ENCODE measurements around the gene PCSK6. TPM values are rescaled to one million over a fixed set of nuclear protein-coding genes. Genes with fewer than 3 reads are reported as not detected.

Gene PCSK6
- total and polyA plus RNA-seq, 3 experiments from 2014 or later: 0.74 to 1.7 (median 0.95) TPM

DNA sequence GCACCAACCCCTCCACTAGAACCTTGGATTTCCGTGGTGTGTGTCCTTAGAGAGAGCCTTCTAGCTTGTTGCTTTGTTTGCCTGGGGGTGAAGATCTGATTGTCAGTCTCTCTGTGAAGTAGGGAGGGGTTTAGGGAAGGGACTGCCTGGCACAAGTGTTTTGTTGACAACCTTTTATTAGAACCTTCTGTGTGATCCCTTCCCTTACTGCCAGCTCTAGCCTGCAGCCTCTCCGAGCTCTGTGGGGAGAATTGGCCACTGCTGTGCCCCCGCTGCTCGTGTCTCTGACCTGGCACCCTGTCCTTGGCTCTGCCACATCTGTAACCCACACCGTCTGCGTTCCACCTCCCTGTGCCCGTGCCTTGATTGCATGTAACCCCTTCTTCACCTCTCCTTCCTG, 30.9 kb upstream of the PCSK6 start:
- no peak overlapping the region for H3K4me3 Mint-ChIP-seq
- no peaks in the 10 kb centered on the region for H3K36me3 Mint-ChIP-seq
- H3K27ac Mint-ChIP-seq: no peak overlapping the region
- no peak overlapping the region for H3K4me3 ChIP-seq (ENCODE audit: low read length)
- ChIA-PET CTCF (no interaction called here), POLR2A (no interaction called here)
- no peaks in the 10 kb centered on the region for H3K36me3 ChIP-seq (ENCODE audit: insufficient read depth, low read length)
- H3K27ac ChIP-seq (ENCODE audit: low read depth, low read length): no peak overlapping the region
- DNase-seq: no peak
- H3K27me3 ChIP-seq (ENCODE audit: insufficient read depth, low read length, poor library complexity, severe bottlenecking): peaks cover 5% of the 10 kb centered on the region
- no peaks in the 10 kb centered on the region for H3K9me3 ChIP-seq (ENCODE audit: low read length)
- no peaks in the 10 kb centered on the region for H3K4me1 ChIP-seq (ENCODE audit: insufficient read depth, low read length)
- peaks cover 4 to 5% (median 4%) of the 10 kb centered on the region in 3 donors for H3K4me1 Mint-ChIP-seq
- H3K9me3 Mint-ChIP-seq: peaks cover 32 to 43% (median 35%) of the 10 kb centered on the region in 5 donors
- H3K27me3 Mint-ChIP-seq: peaks cover 5 to 41% of the 10 kb centered on the region in 2 donors

DNA sequence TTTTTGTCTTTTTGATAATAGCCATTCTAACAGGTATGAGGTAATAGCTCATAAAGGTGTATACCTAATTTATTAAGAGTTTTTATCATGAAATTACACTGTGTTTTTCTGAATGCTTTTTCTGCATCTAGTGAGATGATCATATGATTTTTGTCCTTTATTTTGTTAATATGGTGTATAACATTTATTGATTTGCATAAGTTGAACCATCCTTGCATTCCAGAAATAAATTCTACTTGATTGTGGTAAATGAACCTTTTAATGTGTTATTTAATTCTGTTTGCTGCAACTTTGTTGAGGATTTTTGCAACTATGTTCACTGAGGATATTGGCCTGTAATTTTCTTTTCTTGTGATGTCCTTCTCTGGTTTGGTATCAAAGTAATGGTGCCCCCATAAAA, 28.0 kb upstream of the PCSK6 start:
- no peak overlapping the region for H3K4me3 ChIP-seq (ENCODE audit: low read length)
- H3K27ac ChIP-seq (ENCODE audit: low read depth, low read length): no peak overlapping the region
- Mint-ChIP-seq H3K36me3 (no peaks in the 10 kb centered on the region), H3K4me1 (peaks cover 4 to 5% (median 4%) of the 10 kb centered on the region in 3 donors), H3K4me3 (no peak overlapping the region), H3K27ac (no peak overlapping the region), H3K9me3 (peaks cover 33 to 46% (median 41%) of the 10 kb centered on the region in 5 donors), H3K27me3 (peaks cover 2 to 28% of the 10 kb centered on the region in 2 donors)
- no peaks in the 10 kb centered on the region for H3K4me1 ChIP-seq (ENCODE audit: insufficient read depth, low read length)
- H3K9me3 ChIP-seq (ENCODE audit: low read length): no peaks in the 10 kb centered on the region
- H3K36me3 ChIP-seq (ENCODE audit: insufficient read depth, low read length): no peaks in the 10 kb centered on the region
- peaks cover 5% of the 10 kb centered on the region for H3K27me3 ChIP-seq (ENCODE audit: insufficient read depth, low read length, poor library complexity, severe bottlenecking)
- CTCF ChIA-PET: no interaction called here
- no peak for DNase-seq
- POLR2A ChIA-PET: no interaction called here

DNA sequence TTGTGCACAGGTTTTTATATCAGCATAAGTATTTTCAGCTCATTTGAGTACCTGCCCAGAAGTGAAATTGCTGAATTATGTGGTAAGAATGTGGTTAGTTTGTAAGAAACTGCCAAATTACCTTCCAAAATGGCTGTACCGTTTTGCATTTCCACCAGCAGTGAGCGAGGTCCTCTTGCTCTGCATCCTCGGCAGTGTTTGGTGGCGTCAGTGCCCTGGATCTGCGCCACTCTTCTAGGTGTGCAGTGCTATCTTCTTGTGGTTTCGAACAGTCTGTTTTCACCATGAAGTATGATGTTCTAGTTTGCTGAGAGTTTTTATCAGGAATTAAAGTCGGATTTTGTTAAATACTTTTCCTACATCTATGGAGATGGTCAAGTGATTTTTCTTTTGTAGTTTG, 24.8 kb upstream of the PCSK6 start:
- no peak overlapping the region for H3K27ac ChIP-seq (ENCODE audit: low read depth, low read length)
- Mint-ChIP-seq H3K27ac (no peak overlapping the region), H3K9me3 (peaks cover 29 to 40% (median 37%) of the 10 kb centered on the region in 5 donors), H3K4me3 (no peak overlapping the region), H3K27me3 (peaks cover 4 to 17% of the 10 kb centered on the region in 2 donors), H3K36me3 (no peaks in the 10 kb centered on the region), H3K4me1 (no peaks in the 10 kb centered on the region)
- H3K4me1 ChIP-seq (ENCODE audit: insufficient read depth, low read length): no peaks in the 10 kb centered on the region
- H3K4me3 ChIP-seq (ENCODE audit: low read length): no peak overlapping the region
- ChIA-PET POLR2A (no interaction called here), CTCF (no interaction called here)
- no peaks in the 10 kb centered on the region for H3K9me3 ChIP-seq (ENCODE audit: low read length)
- no peaks in the 10 kb centered on the region for H3K36me3 ChIP-seq (ENCODE audit: insufficient read depth, low read length)
- no peak for DNase-seq
- H3K27me3 ChIP-seq (ENCODE audit: insufficient read depth, low read length, poor library complexity, severe bottlenecking): no peaks in the 10 kb centered on the region

DNA sequence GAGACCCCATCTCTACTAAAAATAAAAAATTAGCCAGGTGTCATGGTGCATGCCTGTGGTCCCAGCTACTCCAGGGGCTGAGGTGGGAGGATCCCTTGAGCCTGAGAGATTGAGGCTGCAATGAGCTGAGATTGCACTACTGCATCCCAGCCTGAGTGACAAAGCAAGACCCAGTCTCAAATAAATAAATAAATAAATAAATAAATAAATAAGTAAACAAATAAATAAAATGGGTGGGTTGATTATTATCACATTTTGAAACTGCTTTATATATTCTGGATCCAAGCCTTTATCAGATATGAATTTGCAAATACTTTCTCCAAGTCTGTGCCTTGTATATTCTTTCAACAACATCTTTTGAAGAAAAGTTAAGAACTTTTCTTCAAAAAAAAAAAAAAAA, 22.2 kb upstream of the PCSK6 start:
- no peaks in the 10 kb centered on the region for H3K4me1 ChIP-seq (ENCODE audit: insufficient read depth, low read length)
- no peak for DNase-seq
- H3K4me3 Mint-ChIP-seq: no peak overlapping the region
- no peak overlapping the region for H3K27ac Mint-ChIP-seq
- peaks cover 3 to 17% of the 10 kb centered on the region in 2 donors for H3K27me3 Mint-ChIP-seq
- H3K27ac ChIP-seq (ENCODE audit: low read depth, low read length): no peak overlapping the region
- no peaks in the 10 kb centered on the region for H3K36me3 ChIP-seq (ENCODE audit: insufficient read depth, low read length)
- CTCF ChIA-PET: no interaction called here
- H3K9me3 ChIP-seq (ENCODE audit: low read length): no peaks in the 10 kb centered on the region
- no peaks in the 10 kb centered on the region for H3K36me3 Mint-ChIP-seq
- peaks cover 11 to 20% (median 16%) of the 10 kb centered on the region in 5 donors for H3K9me3 Mint-ChIP-seq
- H3K4me3 ChIP-seq (ENCODE audit: low read length): no peak overlapping the region
- POLR2A ChIA-PET: no interaction called here
- H3K4me1 Mint-ChIP-seq: no peaks in the 10 kb centered on the region
- no peaks in the 10 kb centered on the region for H3K27me3 ChIP-seq (ENCODE audit: insufficient read depth, low read length, poor library complexity, severe bottlenecking)

DNA sequence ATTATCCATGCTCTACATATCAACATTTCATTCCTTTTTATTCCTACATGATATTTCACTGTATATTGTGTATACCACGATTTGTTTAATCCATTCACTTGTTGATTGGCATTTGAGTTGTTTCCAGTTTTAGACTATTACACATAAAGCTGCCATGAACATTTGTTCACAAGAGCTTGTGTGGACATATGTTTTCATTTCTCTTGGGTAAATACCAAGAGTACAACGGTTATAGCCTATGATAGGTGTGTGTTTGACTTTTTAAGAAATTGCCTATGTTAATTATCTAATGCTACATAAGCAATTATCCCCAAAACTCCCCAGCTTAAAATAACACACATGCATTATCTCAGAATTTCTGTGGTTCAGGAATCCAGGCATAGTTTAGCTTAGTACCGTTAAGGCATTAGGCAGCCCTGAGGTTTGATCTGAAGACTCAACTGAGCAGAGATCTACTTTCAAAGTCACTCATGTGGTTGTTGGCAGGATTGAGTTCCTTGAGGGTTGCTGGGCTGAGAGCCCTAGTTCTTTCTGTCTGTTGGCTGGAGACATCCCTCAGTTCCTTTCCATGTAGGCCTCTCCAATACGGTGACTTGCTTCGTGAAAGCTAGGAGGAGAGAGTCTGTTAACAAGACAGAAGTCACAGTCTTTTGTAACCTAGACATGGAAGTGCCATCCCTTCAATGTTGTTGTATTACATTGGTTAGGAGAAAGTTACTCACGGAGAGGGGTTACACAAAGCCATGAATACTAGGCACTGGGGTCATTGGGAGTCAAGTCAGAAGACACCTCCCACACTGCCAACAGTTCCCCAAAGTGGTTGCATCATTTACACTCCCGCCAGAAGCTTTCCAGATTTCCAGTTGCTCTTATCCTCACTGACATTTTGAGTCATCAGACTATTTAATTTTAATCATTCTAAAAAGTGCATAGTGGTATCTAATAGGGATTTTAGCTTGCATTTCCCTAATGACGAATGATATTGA, 21.0 kb upstream of the PCSK6 start:
- Mint-ChIP-seq H3K4me3 (no peak overlapping the region), H3K27me3 (peaks cover 5 to 21% of the 10 kb centered on the region in 2 donors), H3K27ac (peak overlapping the region in 1 of 8 donors; percentile 31), H3K9me3 (peaks cover 2 to 8% (median 5%) of the 10 kb centered on the region in 5 donors), H3K36me3 (no peaks in the 10 kb centered on the region), H3K4me1 (no peaks in the 10 kb centered on the region)
- Histone ChIP-seq H3K27me3 (ENCODE audit: insufficient read depth, low read length, poor library complexity, severe bottlenecking) (no peaks in the 10 kb centered on the region), H3K9me3 (ENCODE audit: low read length) (no peaks in the 10 kb centered on the region), H3K4me3 (ENCODE audit: low read length) (no peak overlapping the region), H3K36me3 (ENCODE audit: insufficient read depth, low read length) (no peaks in the 10 kb centered on the region), H3K4me1 (ENCODE audit: insufficient read depth, low read length) (no peaks in the 10 kb centered on the region), H3K27ac (ENCODE audit: low read depth, low read length) (no peak overlapping the region)
- ChIA-PET CTCF (no interaction called here), POLR2A (no interaction called here)
- DNase-seq: no peak

DNA sequence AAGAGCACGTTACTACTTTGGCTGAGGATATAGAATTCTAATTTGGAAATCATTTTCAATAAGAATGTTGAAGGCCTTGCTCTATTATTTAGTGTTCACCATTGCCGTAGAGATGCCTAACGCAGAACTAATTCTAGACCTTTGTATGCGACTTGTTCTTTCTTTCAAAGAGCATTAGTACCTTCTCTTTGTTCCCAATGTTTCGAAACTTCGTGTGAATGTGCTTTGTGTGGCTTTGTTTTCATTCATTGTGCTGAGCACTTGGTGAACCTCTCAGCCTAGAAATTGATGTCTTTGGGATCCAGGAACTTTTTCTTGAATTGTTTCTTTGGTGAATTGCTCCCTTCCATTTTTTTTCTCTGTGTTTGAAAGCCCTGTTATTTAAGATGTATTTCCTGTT, 19.8 kb upstream of the PCSK6 start:
- no peaks in the 10 kb centered on the region for H3K9me3 ChIP-seq (ENCODE audit: low read length)
- no peak overlapping the region for H3K4me3 Mint-ChIP-seq
- no peaks in the 10 kb centered on the region for H3K36me3 ChIP-seq (ENCODE audit: insufficient read depth, low read length)
- H3K27me3 Mint-ChIP-seq: peaks cover 6 to 26% of the 10 kb centered on the region in 2 donors
- DNase-seq: no peak
- H3K27ac Mint-ChIP-seq: no peak overlapping the region
- no peak overlapping the region for H3K27ac ChIP-seq (ENCODE audit: low read depth, low read length)
- ChIA-PET POLR2A (no interaction called here), CTCF (no interaction called here)
- H3K4me1 Mint-ChIP-seq: no peaks in the 10 kb centered on the region
- peaks cover 0 to 2% (median 0%) of the 10 kb centered on the region in 5 donors for H3K9me3 Mint-ChIP-seq
- no peak overlapping the region for H3K4me3 ChIP-seq (ENCODE audit: low read length)
- no peaks in the 10 kb centered on the region for H3K36me3 Mint-ChIP-seq
- no peaks in the 10 kb centered on the region for H3K27me3 ChIP-seq (ENCODE audit: insufficient read depth, low read length, poor library complexity, severe bottlenecking)
- H3K4me1 ChIP-seq (ENCODE audit: insufficient read depth, low read length): no peaks in the 10 kb centered on the region

DNA sequence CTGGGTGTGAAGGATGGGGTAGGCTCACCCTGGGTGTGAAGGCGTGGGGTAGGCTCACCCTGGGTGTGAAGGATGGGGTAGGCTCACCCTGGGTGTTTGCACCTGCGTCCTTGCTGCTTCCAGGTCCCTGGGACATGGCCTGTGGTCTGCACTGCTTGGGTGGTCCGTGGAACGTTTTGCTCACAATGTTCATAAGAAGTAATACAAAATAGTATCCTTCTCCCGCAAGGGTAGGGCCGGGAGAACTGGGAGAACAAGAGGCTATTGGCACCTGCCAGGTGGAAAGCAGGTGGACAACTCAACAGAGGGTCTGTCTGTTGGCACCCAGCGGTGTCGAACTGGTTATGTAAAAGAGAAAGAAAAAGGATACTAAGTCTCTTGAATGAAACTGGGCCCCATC, 17.0 kb upstream of the PCSK6 start:
- Mint-ChIP-seq H3K27ac (no peak overlapping the region), H3K27me3 (peaks cover 9 to 34% of the 10 kb centered on the region in 2 donors), H3K9me3 (no peaks in the 10 kb centered on the region), H3K4me3 (no peak overlapping the region), H3K4me1 (peaks cover 2 to 3% (median 3%) of the 10 kb centered on the region in 3 donors), H3K36me3 (no peaks in the 10 kb centered on the region)
- POLR2A ChIA-PET: no interaction called here
- CTCF ChIA-PET: no interaction called here
- no peak for DNase-seq
- Histone ChIP-seq H3K27me3 (ENCODE audit: insufficient read depth, low read length, poor library complexity, severe bottlenecking) (no peaks in the 10 kb centered on the region), H3K27ac (ENCODE audit: low read depth, low read length) (no peak overlapping the region), H3K4me1 (ENCODE audit: insufficient read depth, low read length) (no peaks in the 10 kb centered on the region), H3K9me3 (ENCODE audit: low read length) (no peaks in the 10 kb centered on the region), H3K4me3 (ENCODE audit: low read length) (no peak overlapping the region), H3K36me3 (ENCODE audit: insufficient read depth, low read length) (no peaks in the 10 kb centered on the region)

DNA sequence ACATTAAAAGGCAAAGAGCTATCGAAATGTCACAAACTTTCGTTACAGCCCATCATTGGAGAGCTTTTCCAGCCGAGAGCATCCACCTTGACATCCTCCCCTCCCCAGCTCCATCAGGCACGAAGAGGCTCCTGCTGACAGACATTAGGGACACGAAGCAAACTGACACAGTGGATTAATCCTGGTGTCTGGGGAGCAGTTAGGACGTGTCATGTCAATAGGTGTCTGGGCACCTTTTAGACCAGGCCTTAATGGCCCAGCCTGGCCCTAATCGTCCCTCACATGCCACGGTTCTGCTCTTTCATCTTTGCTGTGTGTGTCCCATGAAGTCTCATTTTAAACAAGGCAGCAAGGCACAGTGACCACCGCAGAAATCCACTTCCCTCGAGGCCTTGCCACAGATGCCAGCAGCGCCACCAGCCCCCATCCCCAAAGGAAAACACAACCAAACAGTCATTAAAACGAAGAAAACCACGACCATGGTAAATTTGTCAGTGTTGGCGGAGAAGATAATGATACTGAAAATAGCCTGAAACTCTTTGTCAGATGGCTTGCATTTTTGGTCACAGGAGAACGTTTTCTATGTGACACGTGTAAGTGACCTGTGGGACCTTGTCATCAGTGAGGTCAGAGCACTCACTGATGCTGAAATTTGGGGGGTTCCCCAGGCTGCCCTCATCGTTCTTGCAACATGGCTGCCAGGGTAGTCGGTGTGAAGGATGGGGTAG, 16.3 kb upstream of the PCSK6 start:
- H3K27me3 Mint-ChIP-seq: peaks cover 8 to 34% of the 10 kb centered on the region in 2 donors
- no peaks in the 10 kb centered on the region for H3K36me3 ChIP-seq (ENCODE audit: insufficient read depth, low read length)
- H3K27ac Mint-ChIP-seq: no peak overlapping the region
- no peak for DNase-seq
- no peak overlapping the region for H3K27ac ChIP-seq (ENCODE audit: low read depth, low read length)
- no peaks in the 10 kb centered on the region for H3K36me3 Mint-ChIP-seq
- H3K9me3 ChIP-seq (ENCODE audit: low read length): no peaks in the 10 kb centered on the region
- no peaks in the 10 kb centered on the region for H3K9me3 Mint-ChIP-seq
- H3K4me1 Mint-ChIP-seq: peaks cover 4 to 6% (median 4%) of the 10 kb centered on the region in 3 donors
- H3K27me3 ChIP-seq (ENCODE audit: insufficient read depth, low read length, poor library complexity, severe bottlenecking): no peaks in the 10 kb centered on the region
- CTCF ChIA-PET: no interaction called here
- POLR2A ChIA-PET: no interaction called here
- H3K4me3 ChIP-seq (ENCODE audit: low read length): no peak overlapping the region
- H3K4me3 Mint-ChIP-seq: no peak overlapping the region
- no peaks in the 10 kb centered on the region for H3K4me1 ChIP-seq (ENCODE audit: insufficient read depth, low read length)

Measured in CD8-positive, alpha-beta memory T cell (primary cell).